VCaP (cell line): ENCODE data around the gene IL25.

Source experiments
- H3K27ac ChIP-seq: fragments of 450-650 bp; 2 replicates; pipeline ENCODE4 v1.5.1; 2017
- CTCF ChIP-seq: fragments of 450-650 bp; conservative IDR thresholded peaks from 2 replicates; pipeline ENCODE4 v1.5.1; 2017; ENCODE audit warnings: mild to moderate bottlenecking, moderate library complexity

The IL25 gene

DNA sequence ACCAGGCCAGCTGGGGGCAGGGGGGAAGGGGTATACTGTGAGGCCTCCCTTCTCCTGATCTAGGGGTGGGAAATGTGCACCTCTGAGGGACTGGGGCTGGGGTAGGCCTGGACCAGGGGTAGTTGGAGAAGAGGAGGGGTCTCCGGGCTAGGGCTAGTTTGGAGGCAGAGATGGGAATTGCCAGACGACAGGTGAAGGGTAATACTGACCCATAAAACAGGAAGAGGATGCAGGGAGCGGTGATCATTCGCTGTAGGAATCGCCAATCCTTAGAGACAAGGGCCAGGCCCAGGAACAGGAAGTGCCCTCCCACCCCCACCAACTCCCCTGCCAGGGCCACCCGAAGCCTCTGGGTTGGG lies 24.3 kb upstream of the IL25 start:
- TF ChIP-seq CTCF, result no peak

GRCh38 chr14:23349156-23349845 lies 23.3 kb upstream of the IL25 start:
- no peak for TF ChIP-seq CTCF
- H3K27ac ChIP-seq, result no peak overlapping the region

More for the DNA sequence above, 24.3 kb upstream of the IL25 start:
- H3K27ac ChIP-seq, result no peak overlapping the region

DNA sequence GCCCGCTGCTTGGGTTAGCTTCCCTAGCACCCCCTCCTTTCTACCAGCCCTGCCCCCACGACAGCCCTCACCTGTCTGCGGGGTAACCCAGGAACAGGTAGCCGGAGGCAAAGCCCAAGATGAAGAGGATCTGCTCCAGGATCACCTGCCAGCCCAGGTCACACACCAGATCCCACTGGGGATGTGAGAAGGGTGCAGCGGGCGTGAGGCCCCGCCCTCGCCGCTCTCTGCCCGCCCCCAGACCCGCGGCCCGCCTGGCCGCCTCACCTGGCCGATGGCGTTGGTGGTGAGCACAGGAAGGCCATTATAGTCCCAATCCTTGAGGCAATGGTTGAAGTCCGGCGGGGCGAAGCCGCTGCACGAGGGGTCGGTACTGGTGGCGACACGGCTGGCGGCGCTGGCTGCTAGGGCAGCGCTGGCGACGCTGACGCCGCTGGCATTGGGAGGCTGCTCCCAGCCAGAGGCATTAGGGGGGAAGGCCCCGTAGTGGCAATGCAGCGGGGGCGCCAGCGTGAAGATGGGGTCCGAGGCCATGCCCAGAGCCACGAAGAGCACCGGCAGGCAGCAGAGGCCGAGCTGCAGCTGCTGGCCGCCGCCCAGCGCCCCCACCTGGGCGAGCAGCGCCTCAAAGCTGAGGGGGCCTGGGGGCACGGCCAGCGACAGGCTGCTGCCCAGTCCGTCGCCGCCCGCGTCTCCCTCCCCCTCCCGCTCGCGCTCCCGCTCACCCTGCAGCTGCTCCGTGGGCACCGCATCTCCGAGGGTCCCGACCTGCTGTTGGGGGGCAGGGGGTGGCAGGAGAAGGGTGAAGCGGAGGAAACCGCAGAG lies 20.7 kb upstream of the IL25 start:
- H3K27ac ChIP-seq, result peak overlapping the region; percentile 51; the same call in 1 of the 2 replicates
- no peak for TF ChIP-seq CTCF

- H3K27ac ChIP-seq, result peak within 1 kb of the TSS; percentile 51
- TF ChIP-seq CTCF, result peak; percentile 24; the same call in 1 of the 2 replicates
Measured at GRCh38 chr14:23352506-23353432, 19.8 kb upstream of the IL25 start, which contains the start of gene SLC22A17. Gene SLC22A17 (minus strand): TSS chr14:23352887.

DNA sequence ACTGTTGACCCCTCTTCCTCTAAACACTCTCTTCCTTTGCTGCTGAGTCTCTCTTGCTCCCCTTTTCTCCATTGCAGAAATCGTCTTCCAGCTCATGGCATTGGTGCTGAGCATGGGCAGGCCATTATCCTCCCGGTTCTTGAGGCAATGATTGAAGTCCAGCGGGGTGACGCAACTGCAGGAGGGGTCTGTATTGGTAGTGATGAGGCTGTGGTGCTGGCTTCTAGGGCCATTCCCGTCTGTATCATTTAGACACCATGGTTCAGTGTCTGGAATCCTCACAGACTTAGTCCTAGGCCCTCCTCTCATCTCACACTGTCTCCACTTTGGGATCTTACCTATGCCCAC lies 19.2 kb upstream of the IL25 start:
- no peak overlapping the region; the same call in 1 of the 2 replicates for H3K27ac ChIP-seq
- TF ChIP-seq CTCF, result no peak

DNA sequence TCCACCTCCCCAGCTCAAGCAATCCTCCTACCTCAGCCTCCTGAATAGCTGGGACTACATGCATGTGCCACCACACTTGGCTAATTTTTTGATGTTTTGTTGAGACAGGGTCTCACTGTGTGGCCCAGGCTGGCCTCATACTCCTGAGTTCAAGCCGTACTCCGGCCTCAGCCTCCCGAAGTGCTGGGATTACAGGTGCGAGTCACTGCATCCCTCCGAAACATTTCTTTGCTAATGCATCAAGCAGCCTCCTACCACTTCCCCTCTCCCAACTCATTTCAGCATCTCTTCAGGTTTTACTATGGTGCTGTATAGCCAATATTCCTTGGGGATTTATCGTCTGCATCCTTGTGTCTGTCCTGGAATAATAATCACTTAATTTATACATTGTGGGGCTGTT lies 17.6 kb upstream of the IL25 start:
- H3K27ac ChIP-seq, result no peak overlapping the region
- no peak for TF ChIP-seq CTCF
